ENCODE measurements around the gene RALA. TPM values are rescaled to one million over a fixed set of nuclear protein-coding genes. Genes with fewer than 3 reads are reported as not detected.
A peak's percentile ranks its signal among the peaks of the same experiment; 100 is the strongest.

The RALA gene
- total and polyA plus RNA-seq, 10 donors: 10.0 to 26.6 (median 19.7) TPM

DNA sequence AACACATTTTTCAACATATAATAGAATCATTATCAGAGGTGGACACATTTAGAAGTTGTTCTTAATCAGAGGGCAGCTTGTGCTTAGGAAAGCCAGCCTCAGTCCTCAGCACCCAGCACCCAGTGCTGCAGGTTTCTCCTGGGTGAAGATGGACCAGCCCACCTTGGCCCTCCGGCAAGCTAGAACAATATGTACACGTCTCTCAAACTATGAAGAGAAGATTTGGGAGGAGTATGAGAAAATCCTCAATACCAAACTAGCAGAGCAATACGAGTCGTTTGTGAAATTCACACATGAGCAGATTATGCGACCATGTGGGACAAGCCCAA is 13.5 kb upstream of the RALA start:
- Histone ChIP-seq H3K27ac (peak overlapping the region in 4 of 8 donors; percentile 5 to 55 (median 27)), H3K9me3 (no peaks in the 10 kb centered on the region), H3K27me3 (replicated peaks in 1 of 7) (peaks cover 0 to 41% (median 6%) of the 10 kb centered on the region in 7 donors), H3K4me1 (peaks cover 6 to 15% (median 13%) of the 10 kb centered on the region in 6 donors), H3K36me3 (no peaks in the 10 kb centered on the region), H3K4me3 (peak overlapping the region in 5 of 8 donors; percentile 11 to 55 (median 27))
- WGBS, 5 donors: 73 to 84% (median 79%) methylated on average over 5 of the region's 5 CpGs
- TF ChIP-seq, protein P1, sequence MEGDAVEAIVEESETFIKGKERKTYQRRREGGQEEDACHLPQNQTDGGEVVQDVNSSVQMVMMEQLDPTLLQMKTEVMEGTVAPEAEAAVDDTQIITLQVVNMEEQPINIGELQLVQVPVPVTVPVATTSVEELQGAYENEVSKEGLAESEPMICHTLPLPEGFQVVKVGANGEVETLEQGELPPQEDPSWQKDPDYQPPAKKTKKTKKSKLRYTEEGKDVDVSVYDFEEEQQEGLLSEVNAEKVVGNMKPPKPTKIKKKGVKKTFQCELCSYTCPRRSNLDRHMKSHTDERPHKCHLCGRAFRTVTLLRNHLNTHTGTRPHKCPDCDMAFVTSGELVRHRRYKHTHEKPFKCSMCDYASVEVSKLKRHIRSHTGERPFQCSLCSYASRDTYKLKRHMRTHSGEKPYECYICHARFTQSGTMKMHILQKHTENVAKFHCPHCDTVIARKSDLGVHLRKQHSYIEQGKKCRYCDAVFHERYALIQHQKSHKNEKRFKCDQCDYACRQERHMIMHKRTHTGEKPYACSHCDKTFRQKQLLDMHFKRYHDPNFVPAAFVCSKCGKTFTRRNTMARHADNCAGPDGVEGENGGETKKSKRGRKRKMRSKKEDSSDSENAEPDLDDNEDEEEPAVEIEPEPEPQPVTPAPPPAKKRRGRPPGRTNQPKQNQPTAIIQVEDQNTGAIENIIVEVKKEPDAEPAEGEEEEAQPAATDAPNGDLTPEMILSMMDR (IDR thresholded peaks at IDR 0.05 in 8 of 11, conservative IDR thresholded peaks at IDR 0.05 in 3 of 11): no peak
- TF ChIP-seq POLR2A (IDR thresholded peaks at IDR 0.05) (no peak), POLR2AphosphoS5 (IDR thresholded peaks at IDR 0.05) (no peak)
- DNase-seq: no peak
- intact Hi-C loops (cut with DNase I; ENCODE audit: low total_unique reads): no loop called here

DNA sequence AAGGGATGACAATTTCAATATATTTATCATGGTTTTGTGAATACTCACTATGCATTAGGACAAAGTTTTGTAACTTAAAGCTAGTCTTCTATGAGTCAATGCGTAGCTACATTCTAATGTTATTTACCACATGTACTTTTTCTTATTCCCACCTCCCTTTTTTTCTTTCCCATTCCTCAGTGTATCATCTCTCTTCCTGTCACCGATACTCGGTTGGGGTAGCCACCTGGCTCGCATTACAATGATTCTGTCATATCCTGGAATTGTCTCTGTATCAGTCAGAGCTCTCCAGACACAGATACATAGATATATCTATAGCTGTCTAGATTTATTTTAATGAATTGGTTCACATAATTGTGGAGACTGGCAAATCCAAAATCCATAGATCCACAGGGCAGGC is 9.8 kb upstream of the RALA start:
- intact Hi-C loops (cut with DNase I; ENCODE audit: low total_unique reads): no loop called here
- TF ChIP-seq POLR2A (IDR thresholded peaks at IDR 0.05): no peak
- no peak for TF ChIP-seq POLR2AphosphoS5 (IDR thresholded peaks at IDR 0.05)
- TF ChIP-seq, protein P1 (IDR thresholded peaks at IDR 0.05 in 8 of 11, conservative IDR thresholded peaks at IDR 0.05 in 3 of 11): no peak
- Histone ChIP-seq H3K4me1 (peaks cover 6 to 15% (median 12%) of the 10 kb centered on the region in 6 donors), H3K27me3 (replicated peaks in 1 of 7) (peaks cover 0 to 36% (median 6%) of the 10 kb centered on the region in 7 donors), H3K36me3 (no peaks in the 10 kb centered on the region), H3K9me3 (no peaks in the 10 kb centered on the region), H3K4me3 (no peak overlapping the region), H3K27ac (no peak overlapping the region)
- no peak for DNase-seq
- WGBS, 5 donors: 67 to 87% (median 82%) methylated on average over 4 of the region's 4 CpGs

- H3K9me3 ChIP-seq: no peaks in the 10 kb centered on the region
- H3K27ac ChIP-seq: no peak overlapping the region
- TF ChIP-seq, protein P1 (IDR thresholded peaks at IDR 0.05 in 8 of 11, conservative IDR thresholded peaks at IDR 0.05 in 3 of 11): no peak
- no peak for TF ChIP-seq POLR2AphosphoS5 (IDR thresholded peaks at IDR 0.05)
- no peak for TF ChIP-seq POLR2A (IDR thresholded peaks at IDR 0.05)
- intact Hi-C loops (cut with DNase I; ENCODE audit: low total_unique reads): no loop called here
- no peaks in the 10 kb centered on the region for H3K36me3 ChIP-seq
- no peak overlapping the region for H3K4me3 ChIP-seq
- H3K27me3 ChIP-seq (replicated peaks in 1 of 7): peaks cover 0 to 35% (median 6%) of the 10 kb centered on the region in 7 donors
- no peak for DNase-seq
- H3K4me1 ChIP-seq: peaks cover 6 to 9% (median 8%) of the 10 kb centered on the region in 6 donors
- WGBS, 5 donors: 87 to 100% (median 95%) methylated on average over 2 of the region's 2 CpGs
Measured at GRCh38 chr7:39614299-39614698, 9.1 kb upstream of the RALA start.

GRCh38 chr7:39615350-39615975 is 7.9 kb upstream of the RALA start:
- intact Hi-C loops (cut with DNase I; ENCODE audit: low total_unique reads): no loop called here
- H3K4me1 ChIP-seq: no peaks in the 10 kb centered on the region
- H3K27ac ChIP-seq: no peak overlapping the region
- H3K27me3 ChIP-seq (replicated peaks in 1 of 7): peaks cover 0 to 26% (median 5%) of the 10 kb centered on the region in 7 donors
- no peaks in the 10 kb centered on the region for H3K36me3 ChIP-seq
- no peaks in the 10 kb centered on the region for H3K9me3 ChIP-seq
- TF ChIP-seq, protein P1 (IDR thresholded peaks at IDR 0.05 in 8 of 11, conservative IDR thresholded peaks at IDR 0.05 in 3 of 11): no peak
- TF ChIP-seq POLR2A (IDR thresholded peaks at IDR 0.05) (no peak), POLR2AphosphoS5 (IDR thresholded peaks at IDR 0.05) (no peak)
- no peak overlapping the region for H3K4me3 ChIP-seq
- 82 to 94% (median 91%) methylated on average over 1 of the region's 1 CpG for WGBS, 5 donors
- no peak for DNase-seq
